Middle frontal gyrus (tissue), 1 donor: ENCODE data around the gene WASHC4.
"Not testable (repeated sequence)": the region's sequence is repeated elsewhere in the genome, so short reads cannot be mapped to it uniquely, and the experiment has no call there.

ENCODE experiments used
- DNase-seq: peaks from one replicate; pipeline ENCODE4 v3.0.0-alpha.2; 2015; ENCODE audit warnings: low spot score; ENCODE audit errors: extremely low spot score

Gene WASHC4

DNA sequence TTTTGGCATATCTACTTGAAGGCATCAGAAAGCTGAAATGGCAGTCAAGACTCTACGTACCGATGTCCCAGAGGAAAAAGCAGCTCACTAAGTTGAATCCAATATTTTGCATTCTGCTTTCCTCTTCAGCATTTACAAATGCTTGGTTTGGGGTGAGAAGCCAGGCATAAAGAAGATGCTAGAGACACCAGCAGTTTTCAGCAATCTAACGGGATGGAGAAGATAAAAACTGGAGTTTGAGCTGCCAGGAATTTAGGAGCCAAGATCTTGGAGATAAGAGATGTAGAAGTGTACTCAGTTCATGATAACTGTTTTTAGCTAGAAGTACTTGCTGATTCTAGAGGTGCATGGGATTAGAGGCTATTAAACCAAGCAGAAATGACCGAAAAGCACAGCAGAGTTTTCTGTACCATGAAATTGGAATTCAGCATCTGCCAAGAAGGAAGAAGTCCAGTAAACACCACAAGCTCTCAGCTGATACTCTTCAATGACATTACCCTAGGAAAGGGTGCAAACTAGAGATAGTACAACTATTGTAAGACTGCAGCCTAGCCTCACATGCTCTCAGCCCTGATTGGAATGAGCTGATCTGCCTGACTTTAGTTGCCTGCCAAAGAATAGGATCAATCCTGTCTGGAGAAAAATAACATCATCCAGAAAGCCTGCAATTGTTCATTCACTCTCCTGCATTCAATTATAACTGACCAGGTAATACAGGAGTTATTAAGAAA lies 15.9 kb upstream of the WASHC4 start:
- DNase-seq, result no peak

DNA sequence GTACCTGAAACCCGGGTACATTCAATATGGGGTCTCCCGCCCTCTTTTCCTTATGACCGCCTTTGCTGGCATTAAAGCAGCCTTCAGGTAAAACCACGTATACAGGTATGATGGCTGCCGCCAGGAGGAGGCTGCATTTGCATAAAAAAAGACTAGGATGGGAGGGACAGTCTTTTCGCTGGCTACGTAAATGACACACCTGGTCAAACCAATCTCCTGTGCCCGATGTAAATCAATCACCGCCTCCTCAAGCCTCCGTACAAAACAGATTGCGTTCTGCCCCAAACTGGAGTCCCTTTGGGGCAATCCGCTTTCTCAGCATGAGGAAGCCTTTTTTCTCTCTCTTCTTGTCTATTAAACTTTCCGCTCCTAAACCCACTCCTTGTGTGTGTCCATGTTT lies 15.2 kb upstream of the WASHC4 start:
- no peak for DNase-seq

DNA sequence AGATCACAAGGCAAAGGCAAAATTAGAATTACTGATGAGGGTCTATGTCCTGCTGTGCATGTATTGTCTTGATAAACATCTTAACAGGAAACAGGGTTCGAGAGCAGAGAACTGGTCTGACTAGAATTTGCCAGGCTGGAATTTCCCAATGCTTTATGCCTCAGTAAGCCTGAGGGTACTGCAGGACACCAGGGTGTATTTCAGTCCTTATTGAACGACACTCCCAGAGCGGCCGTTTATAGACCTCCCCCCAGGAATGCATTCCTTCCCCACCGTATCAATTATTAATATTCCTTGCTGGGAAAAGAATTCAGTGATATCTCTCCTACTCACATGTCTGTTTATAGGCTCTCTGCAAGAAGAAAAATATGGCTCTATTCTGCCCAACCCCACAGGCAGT lies 12.2 kb upstream of the WASHC4 start:
- not testable (repeated sequence) for DNase-seq

DNA sequence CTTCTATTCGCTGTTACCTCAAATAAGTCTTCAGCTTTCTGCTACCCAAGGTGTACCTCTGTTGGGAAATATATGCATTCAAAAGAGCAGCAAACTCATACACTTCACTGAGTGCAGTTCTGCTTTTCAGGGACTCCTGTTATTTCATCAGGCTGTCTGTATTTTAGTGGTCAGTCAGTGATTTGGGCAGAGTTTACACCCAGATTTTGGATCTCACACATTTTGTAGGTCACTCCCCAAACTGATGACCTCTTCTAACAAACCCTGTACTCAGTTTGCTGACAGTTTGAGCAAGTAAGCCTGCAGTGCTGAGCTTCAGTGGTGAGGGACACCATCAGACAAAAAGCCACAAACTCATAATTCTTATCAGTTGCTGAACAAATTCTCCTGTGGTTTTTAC lies 8.2 kb upstream of the WASHC4 start:
- DNase-seq, result no peak

DNA sequence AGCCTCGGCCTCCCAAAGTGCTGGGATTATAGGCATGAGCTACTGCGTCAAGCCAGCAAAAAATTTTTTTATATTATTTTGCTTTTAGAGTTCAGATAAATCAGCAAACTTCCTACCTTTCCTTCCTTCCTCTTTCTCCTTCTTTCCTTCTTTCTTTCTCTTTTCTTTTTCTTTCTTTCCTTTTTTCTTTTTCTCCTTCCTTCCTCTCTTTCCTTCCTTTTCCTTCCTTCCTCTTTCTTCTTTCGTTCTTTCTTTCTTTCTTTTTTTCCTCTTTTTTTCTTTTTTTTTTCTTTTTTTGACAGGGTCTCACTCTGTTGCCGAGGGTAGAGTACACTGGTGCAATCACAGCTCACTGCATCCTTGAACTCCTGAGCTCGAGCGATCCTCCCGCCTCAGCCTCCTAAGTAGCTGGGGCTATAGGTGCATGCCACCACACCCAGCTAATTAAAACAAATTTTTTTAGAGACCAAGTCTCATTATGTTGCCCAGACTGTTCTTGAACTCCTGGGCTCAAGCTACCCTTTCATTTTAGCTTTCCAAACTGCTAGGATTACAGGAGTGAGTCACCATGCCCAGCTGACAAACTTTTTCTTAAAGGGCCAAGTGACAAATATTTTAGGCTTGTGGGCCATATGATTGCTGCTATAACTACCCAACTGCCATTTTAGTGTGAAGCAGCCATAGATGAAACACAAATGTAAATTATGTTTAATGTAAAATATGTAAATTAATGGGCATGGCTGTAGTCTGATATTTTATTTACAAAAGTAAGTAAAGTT lies 7.1 kb upstream of the WASHC4 start:
- no peak for DNase-seq

DNA sequence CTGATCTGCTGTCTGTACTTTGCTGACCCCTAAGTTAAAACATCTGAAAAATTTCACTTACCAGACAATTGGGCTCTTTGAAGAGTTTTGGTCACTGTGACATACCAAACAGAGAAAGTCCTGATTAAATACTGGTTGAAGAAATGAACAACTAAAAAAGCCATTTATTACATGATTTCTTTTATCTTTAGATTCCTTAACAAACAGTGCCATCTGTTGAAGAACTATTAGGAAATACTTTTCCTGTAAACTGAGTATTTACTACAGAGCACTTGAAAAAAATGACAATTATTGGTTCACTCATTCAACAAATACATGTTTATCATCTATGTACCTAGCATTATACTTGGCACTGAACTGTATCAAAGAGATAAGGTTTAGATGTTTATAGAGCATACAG lies 6.5 kb upstream of the WASHC4 start:
- DNase-seq, result no peak

DNA sequence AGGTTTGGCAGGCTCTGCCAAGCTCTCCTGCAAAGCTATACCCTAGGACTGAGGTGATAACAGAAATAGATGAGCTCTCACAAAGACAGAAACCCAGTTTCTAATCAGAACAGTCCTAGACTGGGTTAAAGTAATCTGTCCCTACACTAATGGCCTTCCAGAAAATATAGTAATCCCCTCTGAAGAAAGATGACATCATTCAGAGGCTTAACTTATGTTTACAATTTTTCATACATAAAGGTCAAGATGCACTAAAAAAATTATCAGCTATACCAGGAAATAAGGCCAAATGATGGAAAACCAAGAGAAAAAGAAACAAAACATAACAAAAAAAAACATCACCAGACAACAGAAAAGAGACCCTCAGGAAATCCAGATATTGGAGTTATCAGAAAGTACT lies 4.9 kb upstream of the WASHC4 start:
- no peak for DNase-seq

DNA sequence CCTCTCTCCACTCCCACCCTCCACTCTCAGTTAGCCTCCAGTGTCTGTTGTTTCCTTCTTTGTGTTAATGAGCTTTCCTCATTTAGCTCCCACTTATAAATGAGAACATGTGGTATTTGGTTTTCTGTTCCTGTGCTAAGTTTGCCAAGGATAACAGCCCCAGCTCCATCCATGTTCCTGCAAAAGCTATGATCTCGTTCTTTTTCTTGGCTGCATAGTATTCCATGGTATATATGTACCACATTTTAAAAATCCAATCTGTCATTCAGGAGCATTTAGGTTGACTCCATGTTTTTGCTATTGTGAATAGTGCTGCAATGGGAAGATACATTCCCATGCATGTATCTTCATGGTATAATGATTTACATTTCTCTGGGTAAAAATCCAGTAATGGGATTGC lies 2.8 kb upstream of the WASHC4 start:
- no peak for DNase-seq

DNA sequence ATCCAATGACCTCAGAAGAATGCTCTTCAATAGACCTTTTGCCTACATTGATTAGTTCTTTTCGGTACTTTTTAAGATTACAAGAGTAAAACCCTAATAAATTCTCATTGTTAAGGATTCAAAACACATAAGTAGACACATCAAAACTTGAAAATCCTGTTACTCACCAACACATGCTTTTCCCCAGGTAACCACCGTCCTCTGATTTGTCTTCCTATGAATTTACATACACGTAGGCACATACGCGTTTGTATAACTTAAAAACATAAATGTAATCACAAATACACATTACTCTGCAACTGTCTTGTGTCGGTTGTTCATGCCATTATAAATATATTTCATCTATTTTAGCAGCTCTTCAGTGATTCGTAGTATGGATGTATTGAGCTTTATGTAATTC lies 910 bp upstream of the WASHC4 start:
- DNase-seq, result no peak

DNA sequence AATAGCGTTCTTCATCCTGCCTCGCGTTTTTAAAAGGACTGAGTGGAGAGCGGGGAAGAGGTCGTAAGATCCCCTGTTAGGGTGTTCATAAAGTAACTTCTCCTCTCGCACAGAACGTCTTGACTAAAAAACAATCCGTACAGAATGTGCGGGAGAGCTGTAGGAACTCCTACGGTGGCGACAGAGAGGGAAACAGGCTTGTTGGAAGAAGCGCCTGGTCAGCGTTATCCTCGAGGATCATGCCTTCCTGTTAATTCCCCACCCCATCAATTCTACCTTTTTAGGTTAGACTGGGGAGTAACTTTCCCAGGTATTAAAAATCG lies 399 bp upstream of the WASHC4 start:
- no peak for DNase-seq

DNA sequence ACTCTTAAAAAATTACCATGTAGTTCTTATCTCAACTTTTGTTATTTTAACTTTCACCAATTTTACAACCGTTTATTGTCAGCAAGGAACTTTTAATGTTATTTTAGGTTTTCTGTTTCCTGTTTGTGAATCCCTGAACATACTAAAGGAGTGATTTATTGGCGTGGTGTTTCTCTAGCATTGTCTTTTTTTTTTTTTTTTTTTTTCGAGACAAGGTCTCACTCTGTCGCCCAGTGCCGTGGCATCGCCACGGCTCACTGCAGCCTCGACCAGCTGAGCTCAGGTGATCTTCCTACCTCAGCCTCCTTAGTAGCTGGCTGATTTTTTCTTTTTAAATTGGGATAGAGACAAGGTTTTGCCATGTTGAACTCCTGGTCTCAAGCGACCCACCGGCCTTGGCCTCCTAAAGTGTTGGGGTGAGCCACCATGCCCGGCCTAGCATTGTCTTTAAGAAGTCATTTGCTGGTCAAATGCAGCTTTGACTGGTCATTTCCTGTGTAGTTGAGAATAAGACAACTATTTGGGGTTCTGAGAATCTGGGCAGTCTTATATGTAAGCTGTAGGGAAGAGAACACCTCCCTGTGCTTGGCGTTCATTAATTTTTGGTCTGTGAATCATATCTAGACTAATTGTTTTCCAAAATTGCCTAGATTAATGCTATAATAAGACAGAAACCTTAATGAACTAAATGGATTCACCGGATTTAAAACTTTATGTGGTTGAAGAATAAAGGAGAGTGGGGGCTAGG lies 2.1 kb downstream of the WASHC4 start:
- DNase-seq, result no peak

DNA sequence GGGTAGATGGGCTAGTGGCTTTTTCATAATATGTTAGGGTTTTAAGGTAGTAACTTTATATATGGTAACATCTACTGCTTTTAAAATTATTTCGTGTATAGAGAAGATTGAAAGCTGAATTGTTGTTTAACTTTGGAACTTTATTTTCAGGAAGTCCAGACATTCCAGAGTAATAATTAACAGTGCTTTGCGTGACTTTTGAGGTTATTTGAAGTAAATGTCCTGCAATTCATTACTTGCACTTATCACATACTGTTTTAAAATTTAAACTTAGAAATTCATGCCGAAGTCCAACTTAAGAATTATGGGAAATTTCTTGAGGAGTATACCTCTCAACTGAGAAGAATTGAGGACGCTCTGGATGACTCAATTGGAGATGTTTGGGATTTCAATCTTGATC lies 3.3 kb downstream of the WASHC4 start:
- DNase-seq, result no peak

DNA sequence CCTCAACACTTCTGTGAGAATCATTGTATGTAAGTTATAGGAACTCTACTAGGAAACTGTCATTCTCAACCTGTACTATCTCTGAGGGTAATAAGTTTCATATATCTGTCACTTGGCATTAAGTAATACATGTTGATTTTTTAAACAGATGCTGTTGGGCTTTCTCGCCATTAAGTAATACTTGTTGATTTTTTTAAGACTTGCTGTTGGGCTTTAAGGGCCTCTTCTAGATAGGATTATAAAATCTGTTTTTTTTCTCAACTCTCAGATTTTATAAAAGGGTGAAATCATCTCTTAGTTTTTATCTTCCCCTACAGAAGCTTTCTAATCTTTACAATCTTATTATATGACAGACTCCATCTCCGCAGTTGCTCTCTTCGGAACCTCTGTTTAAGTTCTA lies 5.6 kb downstream of the WASHC4 start:
- no peak for DNase-seq

DNA sequence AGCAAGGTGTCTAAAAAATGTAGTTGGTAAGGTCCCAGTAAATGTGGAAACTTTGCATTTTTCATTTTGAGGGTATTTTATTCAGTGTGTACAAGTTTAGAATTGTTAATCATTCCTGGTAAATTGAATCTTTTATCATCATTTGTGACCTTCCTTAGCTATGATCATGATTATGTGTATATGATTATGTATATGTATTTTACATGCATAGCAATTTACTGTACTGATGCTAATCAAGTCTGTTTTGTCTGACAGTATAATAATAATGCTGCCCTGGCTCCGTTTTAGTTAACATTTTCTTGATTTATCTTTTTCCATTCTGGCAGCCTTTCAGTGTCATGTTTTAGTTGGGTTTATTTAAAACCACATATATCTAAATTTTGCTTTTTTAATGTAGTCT lies 9.4 kb downstream of the WASHC4 start:
- DNase-seq, result no peak

DNA sequence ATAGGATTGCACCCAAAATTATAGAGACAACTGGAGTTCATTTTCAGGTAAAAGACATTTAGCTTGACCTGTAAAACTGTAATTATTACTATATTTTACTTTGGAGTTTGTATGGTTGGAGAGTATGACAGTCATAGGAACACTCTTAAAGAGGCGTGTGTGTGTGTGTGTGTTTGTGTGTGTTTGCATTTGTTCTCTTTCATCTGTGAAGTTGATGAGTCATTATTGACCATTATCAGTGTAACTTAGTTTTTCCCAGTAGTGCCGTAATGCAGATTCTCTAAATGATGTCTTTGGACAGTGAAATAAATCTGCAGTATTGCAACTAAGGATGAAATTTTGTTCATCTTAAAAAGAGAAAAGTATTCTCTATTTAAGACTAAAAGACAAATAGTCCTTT lies 13.0 kb downstream of the WASHC4 start:
- no peak for DNase-seq

DNA sequence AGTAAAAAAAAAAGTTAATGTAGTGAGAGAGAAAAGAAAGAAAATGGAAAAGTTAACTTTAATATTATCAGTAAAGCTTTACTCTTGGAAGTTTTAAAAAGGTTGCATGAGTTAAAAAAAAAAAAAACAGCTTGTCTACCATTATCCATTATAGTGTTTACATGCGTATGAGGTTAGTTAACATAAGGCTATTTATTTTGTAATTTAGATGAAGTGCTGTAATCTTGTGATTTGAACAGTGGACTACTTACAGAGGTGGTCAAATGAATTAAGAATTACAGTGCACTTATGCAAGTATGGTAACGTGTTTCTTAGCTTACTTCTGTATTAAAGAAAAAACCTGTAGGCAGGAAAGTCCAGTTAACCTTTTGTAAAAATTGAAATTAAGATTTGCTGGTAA lies 30.7 kb downstream of the WASHC4 start:
- DNase-seq, result no peak

DNA sequence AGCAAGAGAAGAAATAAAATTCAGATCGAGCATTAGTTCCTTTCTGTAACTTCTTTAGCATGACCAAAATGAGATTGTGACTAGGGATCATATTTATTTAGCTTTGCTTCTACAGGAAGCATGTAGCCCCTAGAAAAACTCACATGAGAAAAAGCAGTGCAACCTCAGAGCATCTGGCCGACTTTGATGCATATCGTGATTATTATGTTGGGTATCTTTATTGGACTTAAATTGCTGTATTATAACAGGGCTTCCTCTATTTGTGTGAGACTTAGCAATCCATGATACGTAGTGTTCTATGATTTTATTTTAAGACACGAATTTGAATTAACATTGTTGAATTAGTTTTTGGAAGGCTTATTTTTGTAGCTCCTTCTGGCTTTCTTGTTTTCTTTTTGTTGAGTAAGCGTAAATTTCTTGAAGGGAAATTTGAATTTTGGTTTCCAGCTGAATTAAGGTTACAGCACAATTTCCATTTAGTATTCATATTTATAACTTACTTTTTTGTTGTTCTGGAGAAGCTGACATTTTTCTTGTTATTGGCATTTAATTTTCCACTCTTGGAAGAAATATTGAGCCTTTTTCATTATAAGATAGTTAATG lies 33.9 kb downstream of the WASHC4 start:
- no peak for DNase-seq

DNA sequence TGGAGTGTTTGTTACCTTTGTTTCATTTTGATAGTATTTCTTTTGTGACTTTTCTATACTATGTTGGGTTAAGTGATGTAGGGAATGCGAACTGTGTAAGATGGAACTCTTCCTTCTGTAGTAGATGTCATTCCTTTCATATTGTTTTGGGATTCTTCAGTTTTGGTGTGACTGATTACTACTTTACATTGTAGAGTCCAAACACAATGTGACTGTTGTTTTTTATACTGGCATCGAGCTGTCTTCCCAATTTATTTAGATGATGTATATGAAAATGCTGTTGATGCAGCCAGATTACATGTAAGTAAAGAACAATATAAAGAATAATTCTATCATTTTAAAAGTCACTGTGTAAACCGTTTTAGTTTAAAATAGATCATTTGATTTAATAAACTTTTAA lies 34.7 kb downstream of the WASHC4 start:
- DNase-seq, result no peak

DNA sequence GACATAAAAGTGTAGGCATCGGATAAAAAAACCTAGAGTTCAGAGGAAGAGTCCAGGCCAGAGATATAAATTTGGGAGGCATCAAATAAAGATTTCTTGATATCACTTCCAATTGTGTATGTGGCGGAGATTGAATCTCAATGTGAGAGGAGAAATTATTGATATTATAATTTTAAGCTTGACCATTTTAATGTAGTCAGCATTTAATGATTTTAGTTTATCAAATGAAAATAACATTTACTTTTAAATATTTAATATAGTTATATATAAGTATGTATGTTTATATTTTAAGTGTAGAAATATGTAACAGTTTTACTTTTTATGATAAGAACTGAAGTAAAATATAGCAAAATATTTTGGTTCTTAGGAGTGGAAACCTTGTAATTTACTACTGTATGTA lies 48.7 kb downstream of the WASHC4 start:
- no peak for DNase-seq

DNA sequence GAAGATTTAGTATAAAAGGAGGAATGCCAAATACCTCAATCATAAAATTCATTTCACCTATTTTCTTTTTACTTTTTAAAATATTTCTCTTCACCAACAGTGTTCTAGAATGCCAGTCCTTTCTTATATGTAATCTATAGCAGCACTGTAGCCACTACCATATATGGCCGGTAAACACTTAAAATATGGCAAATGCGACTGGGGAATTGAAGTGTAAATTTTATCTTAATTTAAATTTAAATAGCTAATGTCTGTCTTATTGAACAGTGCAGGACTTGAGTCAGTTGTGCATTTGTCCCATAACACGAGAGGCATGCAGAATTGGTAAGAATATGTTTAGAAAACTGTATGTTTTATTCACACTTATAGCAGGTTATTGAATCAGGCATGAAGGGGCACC lies 50.1 kb downstream of the WASHC4 start:
- no peak for DNase-seq

DNA sequence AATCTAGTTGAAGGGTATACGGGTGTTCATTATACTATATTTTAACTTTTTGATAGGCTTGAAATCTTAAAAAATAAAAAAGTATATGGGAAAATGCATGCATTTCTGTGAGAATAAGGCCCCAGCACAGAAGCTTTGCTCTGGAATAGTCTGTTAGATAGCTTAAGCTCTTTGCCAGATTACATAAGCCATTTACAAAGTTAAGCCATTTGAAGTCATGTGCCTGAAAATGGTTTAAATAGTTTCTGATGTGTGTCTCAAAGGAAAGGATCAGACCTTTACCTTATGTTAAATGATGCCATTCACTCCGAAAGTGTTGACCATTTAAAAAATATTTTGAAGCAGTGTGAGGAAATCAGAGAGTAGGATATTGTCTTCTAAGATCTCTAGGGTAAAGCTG lies 51.3 kb downstream of the WASHC4 start:
- DNase-seq, result no peak

DNA sequence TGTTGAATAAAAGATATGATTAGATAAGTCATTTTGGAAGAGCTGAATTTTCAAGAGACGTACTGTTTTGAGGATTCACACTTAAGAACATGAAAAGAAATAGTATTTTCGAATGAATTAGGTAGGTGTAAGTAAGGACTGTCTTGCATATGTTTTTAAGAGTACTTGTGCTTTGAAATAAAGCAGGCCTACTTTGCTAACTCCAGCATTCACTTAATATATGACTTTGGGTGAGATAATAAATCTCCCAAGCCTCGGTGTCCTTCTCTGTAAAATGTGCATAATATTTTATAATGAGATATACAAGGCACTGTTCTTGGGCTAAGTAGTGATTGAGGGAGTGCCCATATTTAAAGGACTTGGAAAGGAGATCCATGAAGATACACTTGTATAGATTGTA lies 54.6 kb downstream of the WASHC4 start:
- no peak for DNase-seq
